HL-60 (cell line): Measurements from ENCODE around the gene ALDH2.

Experiments used
- POLR2AphosphoS5 ChIP-seq: IDR thresholded peaks from 2 replicates; pipeline ENCODE4 v1.6.1; 2012; ENCODE audit warnings: low read depth
- TF ChIP-seq, protein P1 (sequence below): IDR thresholded peaks from one replicate; pipeline ENCODE4 v1.5.1; 2011; ENCODE audit warnings: low read length, control low read depth, inconsistent platforms; ENCODE audit not compliant: insufficient read depth

- TF ChIP-seq, protein P1, sequence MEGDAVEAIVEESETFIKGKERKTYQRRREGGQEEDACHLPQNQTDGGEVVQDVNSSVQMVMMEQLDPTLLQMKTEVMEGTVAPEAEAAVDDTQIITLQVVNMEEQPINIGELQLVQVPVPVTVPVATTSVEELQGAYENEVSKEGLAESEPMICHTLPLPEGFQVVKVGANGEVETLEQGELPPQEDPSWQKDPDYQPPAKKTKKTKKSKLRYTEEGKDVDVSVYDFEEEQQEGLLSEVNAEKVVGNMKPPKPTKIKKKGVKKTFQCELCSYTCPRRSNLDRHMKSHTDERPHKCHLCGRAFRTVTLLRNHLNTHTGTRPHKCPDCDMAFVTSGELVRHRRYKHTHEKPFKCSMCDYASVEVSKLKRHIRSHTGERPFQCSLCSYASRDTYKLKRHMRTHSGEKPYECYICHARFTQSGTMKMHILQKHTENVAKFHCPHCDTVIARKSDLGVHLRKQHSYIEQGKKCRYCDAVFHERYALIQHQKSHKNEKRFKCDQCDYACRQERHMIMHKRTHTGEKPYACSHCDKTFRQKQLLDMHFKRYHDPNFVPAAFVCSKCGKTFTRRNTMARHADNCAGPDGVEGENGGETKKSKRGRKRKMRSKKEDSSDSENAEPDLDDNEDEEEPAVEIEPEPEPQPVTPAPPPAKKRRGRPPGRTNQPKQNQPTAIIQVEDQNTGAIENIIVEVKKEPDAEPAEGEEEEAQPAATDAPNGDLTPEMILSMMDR = no peak
- no peak for TF ChIP-seq POLR2AphosphoS5
These were observed 13.9 kb downstream of the ALDH2 start for GRCh38 chr12:111780615-111781014.
